ENCODE measurements around the gene ZZZ3.

DNA sequence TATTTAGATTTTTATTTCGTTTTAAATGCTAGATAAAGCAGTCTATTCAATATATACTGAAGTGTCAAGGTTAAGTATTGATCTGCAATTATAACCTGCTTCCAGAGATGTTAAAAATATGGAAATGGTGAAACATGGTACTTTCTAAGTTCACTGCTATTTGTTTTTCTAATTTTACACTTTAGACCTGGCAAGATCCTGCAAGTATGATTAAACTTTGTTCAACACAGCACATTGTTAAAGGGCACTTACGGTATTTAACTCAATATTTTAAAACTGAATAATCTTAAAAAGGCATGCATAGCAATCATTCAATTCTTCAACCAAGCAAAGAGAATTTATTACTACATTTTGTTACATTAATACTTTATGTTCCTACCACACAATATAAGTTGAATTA lies 35.7 kb upstream of the ZZZ3 start:
- TF ChIP-seq GATA3 (IDR thresholded peaks at IDR 0.05; ENCODE audit: low read depth, low read length) = no peak
- no peak for TF ChIP-seq GATA2 (IDR thresholded peaks at IDR 0.05; ENCODE audit: low read depth, low read length)

Data from SH-SY5Y (cell line).